ENCODE data around the gene SYNRG.
A peak's percentile ranks its signal among the peaks of the same experiment; 100 is the strongest.
"Not testable (repeated sequence)": the region's sequence is repeated elsewhere in the genome, so short reads cannot be mapped to it uniquely, and the experiment has no call there.

The SYNRG gene

GRCh38 chr17:37614823-37615222 is 5.6 kb upstream of the SYNRG start:
- no peak overlapping the region for H3K23ac ChIP-seq (ENCODE audit: low read length)
- WGBS (ENCODE audit: extremely low coverage, insufficient coverage, insufficient read length) = no CpG with 5 or more reads among the region's 2 CpGs
- no peak overlapping the region for H3K4ac ChIP-seq (ENCODE audit: low read depth, low read length)
- no peak overlapping the region for H3K4me2 ChIP-seq (ENCODE audit: low read length)
- no peaks in the 10 kb centered on the region for H3K27me3 ChIP-seq (ENCODE audit: insufficient read depth, low read length)
- H2BK12ac ChIP-seq (ENCODE audit: low read length) = no peak overlapping the region
- H3K18ac ChIP-seq (ENCODE audit: low read length) = no peak overlapping the region
- no peaks in the 10 kb centered on the region for H3K4me1 ChIP-seq (ENCODE audit: control insufficient read depth in 1 of 2, insufficient read depth in 2 of 2, low read length in 2 of 2)
- H3K79me1 ChIP-seq (ENCODE audit: low read length) = no peaks in the 10 kb centered on the region
- no peaks in the 10 kb centered on the region for H3K79me2 ChIP-seq (ENCODE audit: control insufficient read depth, insufficient read depth, low read length, poor library complexity)
- peak in 1 of 2 donors; percentile 22 for DNase-seq
- no peak overlapping the region for H2AFZ ChIP-seq (ENCODE audit: insufficient read depth, low read length, poor library complexity)
- peaks cover 11% of the 10 kb centered on the region in 2 experiments for H3K36me3 ChIP-seq (ENCODE audit: control insufficient read depth in 1 of 2, insufficient read depth in 2 of 2, low read length in 2 of 2)
- no peak overlapping the region for H3K9ac ChIP-seq (ENCODE audit: low read length)
- no peak overlapping the region for H2BK5ac ChIP-seq (ENCODE audit: low read depth, low read length, poor library complexity)
- no peak overlapping the region for H4K8ac ChIP-seq (ENCODE audit: low read depth, low read length)
- no peak overlapping the region for H3K4me3 ChIP-seq (ENCODE audit: low read depth, low read length)
- no peak overlapping the region for H3K14ac ChIP-seq (ENCODE audit: low read length)
- no peak overlapping the region for H4K91ac ChIP-seq (ENCODE audit: low read depth, low read length)
- H2AK5ac ChIP-seq (ENCODE audit: low read length) = no peak overlapping the region
- H3K9me3 ChIP-seq (ENCODE audit: insufficient read depth, low read depth, low read length) = no peaks in the 10 kb centered on the region
- H4K12ac ChIP-seq (ENCODE audit: low read depth, low read length) = no peak overlapping the region
- H2BK120ac ChIP-seq (ENCODE audit: insufficient read depth, low read length, poor library complexity) = no peak overlapping the region
- no peak overlapping the region for H3K27ac ChIP-seq (ENCODE audit: low read depth, low read length)

GRCh38 chr17:37614391-37614790 is 5.2 kb upstream of the SYNRG start:
- no peak overlapping the region for H3K4me3 ChIP-seq (ENCODE audit: low read depth, low read length)
- H4K91ac ChIP-seq (ENCODE audit: low read depth, low read length) = no peak overlapping the region
- no peak overlapping the region for H2AFZ ChIP-seq (ENCODE audit: insufficient read depth, low read length, poor library complexity)
- H3K9ac ChIP-seq (ENCODE audit: low read length) = no peak overlapping the region
- no peak overlapping the region for H2BK12ac ChIP-seq (ENCODE audit: low read length)
- no peak overlapping the region for H3K4ac ChIP-seq (ENCODE audit: low read depth, low read length)
- no peak overlapping the region for H3K23ac ChIP-seq (ENCODE audit: low read length)
- H3K9me3 ChIP-seq (ENCODE audit: insufficient read depth, low read depth, low read length) = no peaks in the 10 kb centered on the region
- H3K18ac ChIP-seq (ENCODE audit: low read length) = no peak overlapping the region
- no peak overlapping the region for H2AK5ac ChIP-seq (ENCODE audit: low read length)
- peak; percentile 6 to 66 for DNase-seq
- no peak overlapping the region for H4K12ac ChIP-seq (ENCODE audit: low read depth, low read length)
- H3K27ac ChIP-seq (ENCODE audit: low read depth, low read length) = no peak overlapping the region
- H2BK5ac ChIP-seq (ENCODE audit: low read depth, low read length, poor library complexity) = no peak overlapping the region
- no peak overlapping the region for H4K8ac ChIP-seq (ENCODE audit: low read depth, low read length)
- no peaks in the 10 kb centered on the region for H3K27me3 ChIP-seq (ENCODE audit: insufficient read depth, low read length)
- no peak overlapping the region for H2BK120ac ChIP-seq (ENCODE audit: insufficient read depth, low read length, poor library complexity)
- H3K36me3 ChIP-seq (ENCODE audit: control insufficient read depth in 1 of 2, insufficient read depth in 2 of 2, low read length in 2 of 2) = peaks cover 11% of the 10 kb centered on the region in 2 experiments
- no peaks in the 10 kb centered on the region for H3K79me2 ChIP-seq (ENCODE audit: control insufficient read depth, insufficient read depth, low read length, poor library complexity)
- H3K14ac ChIP-seq (ENCODE audit: low read length) = no peak overlapping the region
- H3K4me1 ChIP-seq (ENCODE audit: control insufficient read depth in 1 of 2, insufficient read depth in 2 of 2, low read length in 2 of 2) = no peaks in the 10 kb centered on the region
- no CpG with 5 or more reads among the region's 5 CpGs for WGBS (ENCODE audit: extremely low coverage, insufficient coverage, insufficient read length)
- H3K4me2 ChIP-seq (ENCODE audit: low read length) = no peak overlapping the region
- H3K79me1 ChIP-seq (ENCODE audit: low read length) = no peaks in the 10 kb centered on the region

GRCh38 chr17:37610971-37611370 is 1.8 kb upstream of the SYNRG start:
- no CpG with 5 or more reads among the region's 1 CpG for WGBS (ENCODE audit: extremely low coverage, insufficient coverage, insufficient read length)

GRCh38 chr17:37610041-37610420 is 813 bp upstream of the SYNRG start:
- not testable (repeated sequence) for H3K36me3 ChIP-seq (ENCODE audit: control insufficient read depth in 1 of 2, insufficient read depth in 2 of 2, low read length in 2 of 2); H3K4me1 ChIP-seq (ENCODE audit: control insufficient read depth in 1 of 2, insufficient read depth in 2 of 2, low read length in 2 of 2); H3K4me3 ChIP-seq (ENCODE audit: low read depth, low read length); H3K9me3 ChIP-seq (ENCODE audit: insufficient read depth, low read depth, low read length); H3K9ac ChIP-seq (ENCODE audit: low read length); H2BK120ac ChIP-seq (ENCODE audit: insufficient read depth, low read length, poor library complexity); H2BK12ac ChIP-seq (ENCODE audit: low read length); H2AFZ ChIP-seq (ENCODE audit: insufficient read depth, low read length, poor library complexity); H3K27ac ChIP-seq (ENCODE audit: low read depth, low read length); H3K18ac ChIP-seq (ENCODE audit: low read length); DNase-seq; H3K14ac ChIP-seq (ENCODE audit: low read length); H2BK5ac ChIP-seq (ENCODE audit: low read depth, low read length, poor library complexity); H3K27me3 ChIP-seq (ENCODE audit: insufficient read depth, low read length); H3K79me2 ChIP-seq (ENCODE audit: control insufficient read depth, insufficient read depth, low read length, poor library complexity); H4K91ac ChIP-seq (ENCODE audit: low read depth, low read length); H4K8ac ChIP-seq (ENCODE audit: low read depth, low read length); H3K4ac ChIP-seq (ENCODE audit: low read depth, low read length); H2AK5ac ChIP-seq (ENCODE audit: low read length); H3K79me1 ChIP-seq (ENCODE audit: low read length); H3K23ac ChIP-seq (ENCODE audit: low read length)
- WGBS (ENCODE audit: extremely low coverage, insufficient coverage, insufficient read length) = no CpG with 5 or more reads among the region's 5 CpGs
- Histone ChIP-seq H3K4me2 (ENCODE audit: low read length) (peak overlapping the region; percentile 64), H4K12ac (ENCODE audit: low read depth, low read length) (peak overlapping the region; percentile 36)

More at GRCh38 chr17:37610971-37611370, 1.8 kb upstream of the SYNRG start:
- Histone ChIP-seq H3K4ac (ENCODE audit: low read depth, low read length) (no peak overlapping the region), H4K12ac (ENCODE audit: low read depth, low read length) (no peak overlapping the region), H4K91ac (ENCODE audit: low read depth, low read length) (no peak overlapping the region), H4K8ac (ENCODE audit: low read depth, low read length) (no peak overlapping the region), H3K18ac (ENCODE audit: low read length) (no peak overlapping the region), H3K4me2 (ENCODE audit: low read length) (no peak overlapping the region), H2AFZ (ENCODE audit: insufficient read depth, low read length, poor library complexity) (no peak overlapping the region), H3K9me3 (ENCODE audit: insufficient read depth, low read depth, low read length) (no peaks in the 10 kb centered on the region), H3K79me1 (ENCODE audit: low read length) (peaks cover 4% of the 10 kb centered on the region), H2BK12ac (ENCODE audit: low read length) (no peak overlapping the region), H3K14ac (ENCODE audit: low read length) (no peak overlapping the region), H3K36me3 (ENCODE audit: control insufficient read depth in 1 of 2, insufficient read depth in 2 of 2, low read length in 2 of 2) (peaks cover 4 to 9% of the 10 kb centered on the region in 2 experiments), H2BK120ac (ENCODE audit: insufficient read depth, low read length, poor library complexity) (no peak overlapping the region), H3K79me2 (ENCODE audit: control insufficient read depth, insufficient read depth, low read length, poor library complexity) (peaks cover 4% of the 10 kb centered on the region), H3K27me3 (ENCODE audit: insufficient read depth, low read length) (no peaks in the 10 kb centered on the region), H3K9ac (ENCODE audit: low read length) (no peak overlapping the region), H3K4me1 (ENCODE audit: control insufficient read depth in 1 of 2, insufficient read depth in 2 of 2, low read length in 2 of 2) (no peaks in the 10 kb centered on the region), H2BK5ac (ENCODE audit: low read depth, low read length, poor library complexity) (no peak overlapping the region), H3K23ac (ENCODE audit: low read length) (no peak overlapping the region), H3K4me3 (ENCODE audit: low read depth, low read length) (no peak overlapping the region), H3K27ac (ENCODE audit: low read depth, low read length) (no peak overlapping the region), H2AK5ac (ENCODE audit: low read length) (no peak overlapping the region)
- no peak for DNase-seq
